Panc1 (cell line): ENCODE measurements around the gene PPP1R9A. TPM values are rescaled to one million over a fixed set of nuclear protein-coding genes. Genes with fewer than 3 reads are reported as not detected.

Source experiments
- ATAC-seq: fragments of 200-7000 bp; cut with Tn5 transposase; 2 replicates; pipeline ENCODE4 v1.9.1; 2020; ENCODE audit warnings: mild to moderate bottlenecking, moderate library complexity
- BruUV-seq: library from RNA; stranded (reverse); fragments of 400-500 nt; replicated peaks from 2 replicates; lab custom pipeline; 2021; lab: Mats Ljungman, UMichigan
- CTCF ChIA-PET: fragments of 300-600 bp; sonication (Branson Sonifier 250); formaldehyde crosslinking; loops from one replicate; lab custom pipeline; 2022; ENCODE audit warnings: antibody characterized with exemption; lab: Charles Lee
- POLR2A ChIA-PET: fragments of 300-600 bp; sonication (Branson Sonifier 250); formaldehyde crosslinking; loops from one replicate; lab custom pipeline; 2022; ENCODE audit warnings: antibody characterized with exemption; lab: Charles Lee
- DNase-seq: peaks from one replicate; pipeline ENCODE4 v3.0.0-alpha.2; 2010; ENCODE audit warnings: low read depth, low spot score
- H3K27ac ChIP-seq: 2 replicates; pipeline ENCODE4 v1.5.1; 2011; ENCODE audit warnings: mild to moderate bottlenecking, low read length, inconsistent platforms
- H3K27me3 ChIP-seq: fragments of 200-500 bp; sonication (Bioruptor generic); 2 replicates; pipeline ENCODE4 v1.6.0; 2014; ENCODE audit warnings: low read length, inconsistent platforms; ENCODE audit not compliant: control insufficient read depth, insufficient read depth
- H3K36me3 ChIP-seq: fragments of 200-500 bp; sonication (Bioruptor generic); 2 replicates; pipeline ENCODE4 v1.5.1; 2014; ENCODE audit warnings: inconsistent platforms, mild to moderate bottlenecking, low read length, moderate library complexity; ENCODE audit not compliant: control insufficient read depth, insufficient read depth
- H3K4me1 ChIP-seq: 2 replicates; pipeline ENCODE4 v1.5.1; 2011; ENCODE audit warnings: inconsistent platforms, mild to moderate bottlenecking, low read length, moderate library complexity; ENCODE audit not compliant: control insufficient read depth, insufficient read depth
- H3K4me3 ChIP-seq, 2 experiments: 2 replicates each; pipeline ENCODE4 v1.5.1; 2011 to 2012; ENCODE audit warnings: low read depth in 2 of 2, low read length in 2 of 2, mild to moderate bottlenecking in 2 of 2, inconsistent platforms in 1 of 2, moderate library complexity in 1 of 2
- H3K9me3 ChIP-seq: fragments of 200-500 bp; sonication (Bioruptor generic); 2 replicates; pipeline ENCODE4 v1.5.1; 2014; ENCODE audit warnings: low read depth, mild to moderate bottlenecking, inconsistent platforms, low read length, moderate library complexity; ENCODE audit not compliant: control insufficient read depth, insufficient read depth
- POLR2AphosphoS5 ChIP-seq: IDR thresholded peaks from 2 replicates; pipeline ENCODE4 v1.6.1; 2012; ENCODE audit warnings: mild to moderate bottlenecking, low read depth, low read length, moderate library complexity
- SIN3A ChIP-seq: IDR thresholded peaks from 2 replicates; pipeline ENCODE4 v1.6.1; 2012; ENCODE audit warnings: low read depth, mild to moderate bottlenecking, low read length, moderate library complexity, borderline replicate concordance; ENCODE audit not compliant: insufficient read depth
- TCF7L2 ChIP-seq: IDR thresholded peaks from 2 replicates; pipeline ENCODE4 v1.6.1; 2011; ENCODE audit warnings: mild to moderate bottlenecking, low read depth, low read length, inconsistent platforms
- in situ Hi-C: cut with HindIII; loops from 2 replicates; pipeline ENCODE4 v1.10.0; 2016; ENCODE audit warnings: low sequenced_read_pairs, low pct_unique_long_range_greater_than_20kb
- intact Hi-C: fragments of 100-400 bp; cut with micrococcal nuclease; formaldehyde crosslinking; loops from one replicate; pipeline ENCODE4 v1.10.0; 2022; ENCODE audit not compliant: unreplicated experiment
- total RNA-seq: library from RNA; stranded (reverse); gene quantifications from one replicate; pipeline ENCODE4 v1.2.1, GENCODE V29; 2021; ENCODE audit not compliant: unreplicated experiment
- TF ChIP-seq, protein P1 (sequence below), 2 experiments: IDR thresholded peaks; 2 replicates each; pipeline ENCODE4 v1.6.1; 2011 to 2012; ENCODE audit warnings: low read depth in 2 of 2, control low read depth in 1 of 2, low read length in 1 of 2, mild to moderate bottlenecking in 1 of 2, moderate library complexity in 1 of 2; ENCODE audit not compliant: insufficient read depth in 1 of 2
- TF ChIP-seq, protein P2 (sequence below): fragments of 450-650 bp; IDR thresholded peaks from 2 replicates; pipeline ENCODE4 v1.5.1; 2017; ENCODE audit warnings: mild to moderate bottlenecking

PPP1R9A gene
- total RNA-seq, 1 experiment from 2014 or later, result 5.0 TPM

DNA sequence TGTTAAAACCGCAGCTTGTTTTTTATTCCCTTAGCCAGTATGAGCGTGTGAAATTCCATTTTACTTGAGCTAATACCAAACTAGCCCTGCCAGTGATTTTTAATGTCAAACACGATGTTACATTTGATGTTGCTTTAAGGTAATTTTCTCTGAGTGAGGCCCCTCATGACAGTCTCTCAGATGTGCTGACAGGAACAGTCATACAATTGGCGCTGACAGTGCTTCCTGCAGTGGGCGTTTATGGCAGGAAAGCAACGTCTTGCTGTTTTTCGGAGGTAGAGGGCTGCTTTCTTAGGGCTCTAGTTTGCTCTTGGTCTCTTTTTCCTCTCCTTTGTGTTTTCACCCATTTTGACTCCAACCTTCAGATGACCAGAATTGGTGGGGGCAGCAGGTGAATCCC, 397.6 kb downstream of the PPP1R9A start:
- no TSS peak for BruUV-seq
- TF ChIP-seq TCF7L2 (no peak), SIN3A (no peak), POLR2AphosphoS5 (no peak)
- TF ChIP-seq, protein P1, sequence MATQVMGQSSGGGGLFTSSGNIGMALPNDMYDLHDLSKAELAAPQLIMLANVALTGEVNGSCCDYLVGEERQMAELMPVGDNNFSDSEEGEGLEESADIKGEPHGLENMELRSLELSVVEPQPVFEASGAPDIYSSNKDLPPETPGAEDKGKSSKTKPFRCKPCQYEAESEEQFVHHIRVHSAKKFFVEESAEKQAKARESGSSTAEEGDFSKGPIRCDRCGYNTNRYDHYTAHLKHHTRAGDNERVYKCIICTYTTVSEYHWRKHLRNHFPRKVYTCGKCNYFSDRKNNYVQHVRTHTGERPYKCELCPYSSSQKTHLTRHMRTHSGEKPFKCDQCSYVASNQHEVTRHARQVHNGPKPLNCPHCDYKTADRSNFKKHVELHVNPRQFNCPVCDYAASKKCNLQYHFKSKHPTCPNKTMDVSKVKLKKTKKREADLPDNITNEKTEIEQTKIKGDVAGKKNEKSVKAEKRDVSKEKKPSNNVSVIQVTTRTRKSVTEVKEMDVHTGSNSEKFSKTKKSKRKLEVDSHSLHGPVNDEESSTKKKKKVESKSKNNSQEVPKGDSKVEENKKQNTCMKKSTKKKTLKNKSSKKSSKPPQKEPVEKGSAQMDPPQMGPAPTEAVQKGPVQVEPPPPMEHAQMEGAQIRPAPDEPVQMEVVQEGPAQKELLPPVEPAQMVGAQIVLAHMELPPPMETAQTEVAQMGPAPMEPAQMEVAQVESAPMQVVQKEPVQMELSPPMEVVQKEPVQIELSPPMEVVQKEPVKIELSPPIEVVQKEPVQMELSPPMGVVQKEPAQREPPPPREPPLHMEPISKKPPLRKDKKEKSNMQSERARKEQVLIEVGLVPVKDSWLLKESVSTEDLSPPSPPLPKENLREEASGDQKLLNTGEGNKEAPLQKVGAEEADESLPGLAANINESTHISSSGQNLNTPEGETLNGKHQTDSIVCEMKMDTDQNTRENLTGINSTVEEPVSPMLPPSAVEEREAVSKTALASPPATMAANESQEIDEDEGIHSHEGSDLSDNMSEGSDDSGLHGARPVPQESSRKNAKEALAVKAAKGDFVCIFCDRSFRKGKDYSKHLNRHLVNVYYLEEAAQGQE (IDR thresholded peaks at IDR 0.05; ENCODE audit: insufficient read depth in 1 of 2, low read depth in 2 of 2, low read length in 1 of 2), result no peak
- TF ChIP-seq, protein P2, sequence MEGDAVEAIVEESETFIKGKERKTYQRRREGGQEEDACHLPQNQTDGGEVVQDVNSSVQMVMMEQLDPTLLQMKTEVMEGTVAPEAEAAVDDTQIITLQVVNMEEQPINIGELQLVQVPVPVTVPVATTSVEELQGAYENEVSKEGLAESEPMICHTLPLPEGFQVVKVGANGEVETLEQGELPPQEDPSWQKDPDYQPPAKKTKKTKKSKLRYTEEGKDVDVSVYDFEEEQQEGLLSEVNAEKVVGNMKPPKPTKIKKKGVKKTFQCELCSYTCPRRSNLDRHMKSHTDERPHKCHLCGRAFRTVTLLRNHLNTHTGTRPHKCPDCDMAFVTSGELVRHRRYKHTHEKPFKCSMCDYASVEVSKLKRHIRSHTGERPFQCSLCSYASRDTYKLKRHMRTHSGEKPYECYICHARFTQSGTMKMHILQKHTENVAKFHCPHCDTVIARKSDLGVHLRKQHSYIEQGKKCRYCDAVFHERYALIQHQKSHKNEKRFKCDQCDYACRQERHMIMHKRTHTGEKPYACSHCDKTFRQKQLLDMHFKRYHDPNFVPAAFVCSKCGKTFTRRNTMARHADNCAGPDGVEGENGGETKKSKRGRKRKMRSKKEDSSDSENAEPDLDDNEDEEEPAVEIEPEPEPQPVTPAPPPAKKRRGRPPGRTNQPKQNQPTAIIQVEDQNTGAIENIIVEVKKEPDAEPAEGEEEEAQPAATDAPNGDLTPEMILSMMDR, result no peak
- ChIA-PET POLR2A (no interaction called here), CTCF (interaction anchor here (0.6 kb wide), 1 partner anchor 330 kb away, joined by 6 read pairs; no protein-coding TSS in a partner anchor)
- no peaks in the 10 kb centered on the region for H3K36me3 ChIP-seq
- DNase-seq (no peak), ATAC-seq (no peak)
- no peak overlapping the region for H3K4me3 ChIP-seq
- intact Hi-C loops (no loop called here), in situ Hi-C loops (no loop called here)
- H3K4me1 ChIP-seq, result no peaks in the 10 kb centered on the region
- no peaks in the 10 kb centered on the region for H3K9me3 ChIP-seq
- no peaks in the 10 kb centered on the region for H3K27me3 ChIP-seq
- H3K27ac ChIP-seq, result no peak overlapping the region

DNA sequence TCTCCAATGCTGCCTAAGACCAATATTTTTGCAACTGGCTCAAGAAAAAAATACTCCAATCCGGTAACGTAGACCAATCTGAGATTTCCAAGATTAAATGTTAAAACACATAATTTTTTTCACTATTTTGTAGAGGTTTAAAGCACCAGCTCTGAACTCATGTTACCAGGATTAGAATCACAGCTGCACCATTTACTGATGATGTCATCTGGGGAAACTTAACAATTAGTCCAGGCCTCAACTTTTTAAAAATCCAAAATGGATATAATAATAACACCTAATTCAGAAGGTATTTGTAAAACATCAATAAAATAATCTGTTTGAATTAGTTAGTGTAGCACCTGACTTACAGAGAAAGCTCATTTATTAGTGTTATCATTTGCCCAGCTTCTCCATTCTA, 402.6 kb downstream of the PPP1R9A start:
- intact Hi-C loops, result no loop called here
- in situ Hi-C loops, result no loop called here
- no peak overlapping the region for H3K4me3 ChIP-seq
- TF ChIP-seq TCF7L2 (no peak), POLR2AphosphoS5 (no peak), SIN3A (no peak)
- TF ChIP-seq, protein P2, result no peak
- TF ChIP-seq, protein P1 (IDR thresholded peaks at IDR 0.05; ENCODE audit: insufficient read depth in 1 of 2, low read depth in 2 of 2, low read length in 1 of 2), result no peak
- no peak overlapping the region for H3K27ac ChIP-seq
- BruUV-seq, result no TSS peak
- ChIA-PET POLR2A (no interaction called here), CTCF (no interaction called here)
- H3K27me3 ChIP-seq, result no peaks in the 10 kb centered on the region
- ATAC-seq (no peak), DNase-seq (no peak)
- no peaks in the 10 kb centered on the region for H3K4me1 ChIP-seq
- H3K36me3 ChIP-seq, result no peaks in the 10 kb centered on the region
- no peaks in the 10 kb centered on the region for H3K9me3 ChIP-seq
